Cerebellar nuclear complex (tissue), 1 donor: Measurements from ENCODE around the gene CENPN.

ENCODE experiments used
- DNase-seq, 2 experiments: peaks; one replicate each; lab custom pipeline; 2025; lab: John Stamatoyannopoulos, UW

Gene CENPN

DNA sequence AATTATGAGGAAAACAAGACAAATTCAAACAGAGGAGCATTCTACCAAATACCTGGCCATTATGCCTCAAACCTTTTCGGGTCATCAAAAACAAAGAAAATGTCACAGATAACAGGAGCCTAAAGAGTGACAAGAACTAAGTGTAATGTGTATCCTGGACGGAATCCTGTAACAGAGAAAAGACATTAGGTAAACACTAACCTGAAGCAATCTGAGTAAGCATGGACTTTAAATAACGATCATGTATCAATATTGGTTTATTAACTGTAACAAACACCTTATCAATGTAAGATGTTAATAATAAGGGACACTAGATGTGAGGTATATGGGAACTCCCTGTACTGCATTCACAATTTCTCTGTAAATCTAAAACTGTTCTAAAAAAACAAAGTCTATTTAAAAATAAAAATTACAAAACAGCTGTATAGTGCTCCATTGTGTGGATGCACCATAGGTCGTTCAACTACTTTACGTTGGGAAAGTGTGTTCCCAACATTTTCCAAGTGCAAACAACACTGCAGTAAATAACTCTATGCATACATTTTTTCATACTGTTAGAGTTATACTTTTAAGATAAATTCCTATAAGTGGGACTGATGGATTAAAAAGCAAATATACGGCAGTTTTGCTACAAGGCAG, 15.1 kb upstream of the CENPN start:
- no peak for DNase-seq

DNA sequence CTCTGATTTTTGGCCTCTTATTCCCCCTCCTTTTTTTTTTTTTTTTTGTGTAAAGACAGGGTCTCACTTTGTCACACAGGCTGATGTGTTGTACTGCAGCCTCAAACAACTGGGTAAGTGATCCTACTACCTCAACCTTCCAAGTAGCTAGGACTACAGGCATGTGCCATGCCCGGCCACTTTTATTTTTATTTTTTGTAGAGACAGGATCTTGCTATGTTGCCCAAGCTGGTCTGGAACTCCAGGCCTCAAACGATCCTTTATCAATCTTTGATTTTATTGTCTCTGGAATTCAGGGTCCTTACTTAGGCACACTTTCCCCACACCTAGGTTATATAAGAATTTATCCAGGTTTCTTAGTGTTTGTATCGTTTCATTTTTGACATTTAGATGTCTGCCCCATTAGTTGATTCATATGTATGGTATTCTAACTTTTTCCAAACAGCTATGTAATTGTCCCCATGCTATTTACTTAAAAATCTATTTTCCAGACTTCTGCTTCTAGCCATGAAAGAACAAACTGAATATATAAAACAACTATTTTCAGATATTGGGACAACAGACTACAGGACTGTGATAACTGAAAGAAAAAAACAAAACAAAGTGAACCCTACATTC, 14.2 kb upstream of the CENPN start:
- DNase-seq: no peak

DNA sequence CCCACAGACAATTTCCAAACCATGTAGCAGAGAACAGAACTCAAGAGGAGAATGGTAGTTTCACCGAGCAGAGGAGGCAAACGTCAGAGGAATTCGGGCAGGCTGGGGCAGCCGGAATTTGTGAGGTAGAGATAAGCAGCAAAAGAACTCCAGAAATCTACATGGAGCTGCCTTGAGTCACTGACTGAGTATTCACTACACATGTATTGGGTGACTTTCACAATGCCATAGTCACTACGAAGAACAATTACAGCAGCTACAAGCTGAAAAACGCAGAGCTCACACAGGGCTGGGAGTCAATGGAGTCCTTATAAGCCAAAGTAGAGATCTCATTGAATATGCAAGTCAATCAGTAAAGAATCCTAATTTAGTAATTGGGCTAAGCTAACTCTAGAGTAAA, 13.7 kb upstream of the CENPN start:
- DNase-seq: no peak

DNA sequence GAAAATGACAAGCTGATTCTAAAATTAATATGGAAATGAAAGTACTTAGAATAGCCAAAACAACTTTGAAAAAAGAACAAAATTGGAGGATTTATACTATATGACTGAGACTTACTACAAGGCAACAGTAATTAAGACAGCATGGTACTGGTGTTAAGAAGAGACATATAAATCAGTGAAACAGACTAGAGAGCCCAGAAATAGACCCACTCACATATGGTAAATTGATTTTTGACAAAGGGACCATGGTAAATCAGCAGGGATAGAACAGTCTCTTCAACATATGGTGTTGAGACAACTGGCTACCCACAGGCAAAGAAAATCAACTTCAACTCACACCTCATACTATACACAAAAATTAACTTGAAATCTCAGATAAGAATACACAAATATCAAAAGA, 13.2 kb upstream of the CENPN start:
- no peak for DNase-seq

DNA sequence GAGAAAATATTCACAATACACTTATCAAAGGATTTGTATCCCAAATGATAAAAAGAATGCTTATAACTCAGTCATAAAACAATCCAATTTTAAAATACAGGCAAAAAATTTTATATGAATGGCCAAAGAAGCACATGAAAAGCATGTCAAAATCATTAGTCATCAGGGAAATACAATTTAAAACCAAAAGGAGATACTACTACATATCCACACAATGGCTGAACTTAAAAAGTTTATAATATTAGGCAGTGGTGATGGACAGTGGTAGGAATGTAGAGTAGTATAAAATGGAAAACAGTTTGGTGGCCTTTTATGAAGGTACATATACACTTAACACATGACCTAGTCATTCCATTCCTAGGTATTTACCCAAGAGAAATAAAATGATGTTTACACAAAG, 12.6 kb upstream of the CENPN start:
- DNase-seq: no peak

DNA sequence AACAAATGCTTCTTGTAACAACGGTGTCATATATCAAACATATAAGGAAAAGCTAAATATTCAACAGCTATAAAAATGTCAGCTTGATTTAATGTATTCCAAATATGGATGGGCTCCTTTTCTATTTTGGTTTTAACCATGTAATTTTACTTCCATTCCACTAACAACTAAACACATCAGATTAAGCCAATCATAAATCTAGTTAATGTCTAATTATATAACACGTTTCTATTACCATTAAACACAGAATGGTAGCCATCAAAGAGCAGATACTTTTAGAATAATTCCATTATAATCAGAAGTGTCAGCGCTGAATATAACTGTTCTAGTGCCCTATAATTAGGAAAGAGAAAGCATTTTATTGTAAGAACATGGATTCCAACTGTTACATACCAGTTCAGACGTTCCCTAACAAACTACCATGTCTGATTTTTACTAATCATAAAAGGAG, 10.3 kb upstream of the CENPN start:
- no peak for DNase-seq

DNA sequence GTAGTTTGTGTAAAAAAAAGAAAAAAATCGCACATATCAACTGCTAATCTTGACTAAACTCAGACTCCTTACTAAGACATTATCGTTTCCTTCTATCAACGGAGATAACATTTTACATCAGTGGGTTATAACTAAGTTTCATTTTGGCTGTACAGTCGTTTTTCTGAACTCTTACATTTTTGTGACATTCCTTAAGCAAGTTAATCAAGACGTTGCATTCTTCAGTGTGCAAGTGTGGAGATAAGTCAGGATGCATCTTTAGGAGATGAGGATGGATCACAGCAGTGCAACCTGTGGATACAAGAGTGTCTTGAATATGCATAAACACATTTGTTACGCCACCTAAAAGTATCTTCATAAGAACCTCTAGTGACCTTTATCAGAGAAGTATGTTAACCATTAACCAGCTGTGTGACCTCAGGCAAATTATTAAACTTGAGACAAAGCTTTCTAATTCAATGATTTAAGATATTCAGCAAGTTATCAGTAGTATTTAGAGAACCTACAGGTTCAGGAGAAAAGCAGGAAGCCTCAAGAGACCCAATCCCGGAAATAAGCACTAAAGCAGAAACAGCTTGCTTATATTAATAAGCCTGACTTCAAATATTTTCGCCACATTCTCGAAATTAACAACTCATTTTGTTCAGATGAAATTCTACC, 9.7 kb upstream of the CENPN start:
- DNase-seq: no peak

DNA sequence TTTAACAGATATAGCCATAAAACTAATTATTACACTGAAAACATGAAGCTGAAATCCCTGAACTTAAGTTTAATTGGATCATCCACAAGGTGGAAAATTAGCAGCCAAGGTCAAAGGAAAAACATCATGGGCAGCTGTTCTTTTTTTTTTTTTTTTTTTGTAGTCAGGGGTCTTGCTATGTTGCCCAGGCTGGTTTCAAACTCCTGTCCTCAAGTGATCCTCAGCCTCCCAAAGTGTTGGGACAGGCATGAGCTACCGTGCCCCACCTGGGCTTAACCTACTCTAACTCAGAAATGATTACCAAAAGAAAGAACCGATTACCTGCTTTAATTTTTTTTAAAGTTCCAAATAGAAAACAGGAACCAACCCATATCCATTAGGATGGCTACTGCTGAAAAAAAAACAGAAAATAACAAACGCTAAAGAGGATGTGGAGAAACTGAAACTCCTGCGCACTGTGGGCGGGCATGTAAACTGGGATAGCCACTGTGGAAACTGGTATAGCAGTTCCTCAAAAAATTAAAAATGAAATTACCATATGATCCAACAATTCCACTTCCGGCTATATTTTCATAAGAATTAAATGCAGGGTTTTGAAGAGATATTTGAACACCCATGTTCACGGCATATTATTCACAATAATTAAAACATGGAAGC, 8.9 kb upstream of the CENPN start:
- DNase-seq: no peak

DNA sequence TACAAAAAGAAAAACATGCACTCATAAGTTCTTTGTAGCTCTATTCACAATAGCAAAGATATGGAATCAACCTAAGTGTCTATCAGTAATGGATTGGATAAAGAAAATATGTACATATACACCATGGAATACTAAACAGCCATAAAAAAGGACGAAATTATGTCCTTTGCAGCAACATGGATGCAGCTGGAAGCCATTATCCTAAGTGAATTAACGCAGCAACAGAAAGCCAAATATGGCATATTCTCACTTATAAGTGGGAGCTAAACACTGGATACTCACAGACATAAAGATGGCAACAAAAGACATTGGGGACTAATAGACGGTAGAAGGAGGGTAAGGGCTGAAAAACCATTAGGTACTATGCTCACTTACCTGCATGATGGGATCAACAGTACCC, 6.1 kb upstream of the CENPN start:
- DNase-seq: no peak

DNA sequence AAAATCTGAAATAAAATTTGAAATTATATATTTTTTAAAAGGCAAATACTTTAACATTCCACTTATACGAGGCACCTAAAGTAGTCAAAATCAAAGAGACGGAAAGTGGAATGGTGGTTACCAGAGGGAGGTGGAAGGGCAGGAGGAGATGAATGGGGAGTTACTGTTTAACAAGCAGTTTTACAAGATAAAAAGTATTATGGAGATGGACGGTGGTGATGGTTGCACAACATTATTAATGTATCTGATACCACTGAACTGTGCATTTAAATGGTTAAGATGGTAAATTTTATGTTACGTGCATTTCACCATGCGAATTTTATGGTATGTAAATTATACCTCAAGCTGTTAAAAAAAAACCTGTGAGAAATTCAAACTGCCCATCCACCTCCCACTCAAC, 5.7 kb upstream of the CENPN start:
- no peak for DNase-seq

DNA sequence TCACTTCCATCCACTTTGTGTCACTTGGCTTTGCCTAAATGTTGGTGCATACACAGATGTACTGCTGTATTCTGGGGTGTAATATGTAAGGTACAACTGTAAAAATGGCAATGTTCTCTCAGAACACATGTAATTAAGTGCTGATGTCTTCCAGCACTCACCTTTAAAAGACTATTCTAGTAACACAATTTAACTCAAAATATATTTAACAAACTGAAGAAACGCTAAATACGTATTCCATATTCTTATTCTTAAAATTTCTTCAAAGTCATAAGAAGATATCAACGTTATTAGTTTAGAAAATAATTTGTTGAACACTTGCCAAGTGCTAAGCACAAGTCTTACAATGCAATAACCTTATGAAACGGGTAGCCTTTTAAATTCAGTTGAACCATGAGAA, 4.0 kb upstream of the CENPN start:
- DNase-seq: no peak

DNA sequence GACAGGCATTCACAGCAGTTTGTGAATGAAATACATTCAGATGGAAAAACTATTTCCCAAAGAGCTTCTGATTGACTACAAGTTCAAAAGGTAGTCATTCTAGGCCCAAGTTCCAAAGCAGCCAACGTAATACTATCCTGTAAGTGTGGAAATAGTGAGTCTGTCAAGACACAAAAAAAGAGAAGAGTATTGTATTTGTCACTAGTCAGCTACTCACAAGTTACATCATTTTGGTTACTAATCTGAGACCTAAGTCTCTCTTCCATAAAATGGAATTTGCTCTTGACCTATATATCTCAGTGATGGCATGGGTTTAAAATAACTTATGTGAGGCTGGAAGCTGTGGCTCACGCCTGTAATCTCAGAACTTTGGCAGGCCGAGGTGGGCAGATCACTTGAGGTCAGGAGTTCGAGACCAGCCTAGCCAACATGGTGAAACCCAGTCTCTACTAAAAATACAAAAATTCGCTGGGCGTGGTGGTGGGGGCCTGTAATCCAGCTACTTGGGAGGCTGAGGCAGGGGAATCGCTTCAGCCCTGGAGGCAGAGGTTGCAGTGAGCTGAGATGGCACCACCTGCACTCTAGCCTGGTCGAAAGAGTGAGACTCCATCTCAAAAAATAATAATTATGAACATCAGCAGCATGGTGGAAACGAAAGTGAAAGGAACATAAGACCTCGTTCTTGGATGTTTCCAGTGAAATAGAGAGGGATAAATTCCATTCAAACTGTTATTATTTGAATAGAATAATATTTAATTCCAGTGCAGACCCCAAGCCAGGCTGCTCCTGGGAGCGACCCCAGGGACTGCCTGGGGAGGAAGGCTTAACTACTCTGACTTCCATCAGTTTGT, 3.2 kb upstream of the CENPN start:
- DNase-seq: no peak

DNA sequence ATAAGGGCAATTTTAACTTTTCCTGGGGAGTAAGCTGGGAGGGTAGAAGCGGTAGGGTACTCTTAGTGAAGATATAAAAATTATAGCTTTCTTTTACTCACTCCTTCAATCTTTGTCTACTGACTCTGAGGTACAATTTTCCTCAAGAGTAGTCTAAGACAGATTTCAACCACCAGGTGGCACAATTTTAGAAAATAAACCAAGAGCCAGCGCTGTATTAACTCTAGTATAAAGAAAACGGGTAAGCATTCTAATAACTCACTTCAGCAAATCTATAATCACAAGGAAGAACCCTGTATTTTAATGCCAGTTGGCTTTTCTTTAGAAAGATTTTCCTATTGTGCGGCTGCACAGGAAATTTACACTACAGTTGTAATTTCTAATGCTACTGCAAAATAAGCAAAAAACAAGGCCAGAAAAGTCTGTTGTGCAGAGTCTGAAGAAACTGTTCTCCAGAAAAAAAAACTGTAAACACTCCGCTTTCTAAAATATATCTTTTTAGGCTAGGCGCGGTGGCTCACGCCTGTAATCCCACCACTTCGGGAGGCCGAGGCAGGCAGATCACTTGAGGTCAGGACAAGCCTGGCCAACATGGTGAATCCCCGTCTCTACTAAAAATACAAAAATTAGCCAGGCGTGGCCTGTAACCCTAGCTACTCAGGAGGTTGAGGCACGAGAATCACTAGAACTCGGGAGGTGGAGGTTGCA, 2.2 kb upstream of the CENPN start:
- DNase-seq: no peak

DNA sequence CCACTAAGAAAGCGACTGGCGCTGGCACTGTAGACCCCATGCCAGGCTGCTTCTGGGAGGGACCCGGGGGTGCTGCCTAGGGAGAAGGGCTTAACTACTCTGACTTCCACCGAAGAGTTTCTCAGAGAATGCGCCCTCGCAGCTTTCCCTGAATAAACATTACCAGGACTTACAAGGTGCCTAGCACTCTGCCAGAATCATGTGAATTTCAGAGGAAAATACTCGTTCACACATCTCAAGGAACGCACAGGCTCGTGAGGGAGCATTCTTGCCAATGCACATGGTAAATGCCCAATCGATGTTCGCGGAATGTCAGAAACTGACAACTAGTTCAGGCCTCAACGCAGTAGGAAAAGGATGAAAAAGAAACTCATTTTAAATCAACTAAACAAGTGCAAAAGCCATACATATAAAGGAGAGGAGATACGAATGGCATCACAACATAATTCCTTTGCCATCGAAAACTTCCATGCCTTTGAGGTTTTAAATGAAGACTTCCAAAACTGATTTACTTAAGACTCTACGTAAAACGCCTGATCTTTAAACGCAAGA, 1.3 kb upstream of the CENPN start:
- no peak for DNase-seq

DNA sequence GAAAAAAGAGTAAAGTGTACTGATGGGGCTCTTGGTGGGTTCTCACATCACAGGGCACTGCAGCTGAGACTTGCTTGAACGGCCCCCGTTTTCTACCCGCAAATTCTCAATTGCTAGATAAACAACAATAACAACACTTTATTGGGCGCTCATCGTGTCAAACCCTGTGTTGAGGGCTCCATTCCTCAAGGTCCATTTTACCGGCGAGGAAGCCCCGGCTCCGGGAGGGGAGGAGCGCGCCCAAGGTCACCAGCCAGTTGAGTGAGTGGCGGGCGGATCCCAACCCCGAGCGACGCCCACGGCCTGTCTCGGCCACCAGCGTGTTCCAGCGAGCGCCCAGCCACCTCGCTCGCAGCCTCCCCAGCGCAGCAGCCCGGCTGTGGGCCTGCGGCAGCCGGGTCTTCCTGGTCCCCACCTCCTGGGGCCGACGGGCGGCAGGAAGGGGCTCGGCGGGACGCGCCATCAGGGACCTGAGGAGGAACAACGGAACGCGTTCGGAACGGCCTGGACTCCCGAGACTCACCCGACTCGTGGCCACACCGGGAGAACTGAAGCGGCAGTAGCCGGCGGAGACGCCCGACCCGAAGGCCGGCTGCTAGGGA, 702 bp upstream of the CENPN start:
- no peak for DNase-seq

DNA sequence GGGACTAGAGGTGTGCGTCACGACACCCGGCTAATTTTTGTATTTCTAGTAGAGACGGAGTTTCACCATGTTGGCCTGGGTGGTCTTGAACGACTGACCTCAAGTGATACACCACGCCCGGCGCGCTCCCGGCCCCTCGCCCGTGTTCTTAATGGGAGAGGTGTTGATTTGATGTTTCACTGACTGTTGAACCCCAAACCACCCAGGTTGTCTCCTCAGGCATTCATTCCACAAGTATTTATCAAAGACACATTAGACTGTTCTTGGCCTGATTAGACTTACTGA, 1.4 kb downstream of the CENPN start:
- no peak for DNase-seq

DNA sequence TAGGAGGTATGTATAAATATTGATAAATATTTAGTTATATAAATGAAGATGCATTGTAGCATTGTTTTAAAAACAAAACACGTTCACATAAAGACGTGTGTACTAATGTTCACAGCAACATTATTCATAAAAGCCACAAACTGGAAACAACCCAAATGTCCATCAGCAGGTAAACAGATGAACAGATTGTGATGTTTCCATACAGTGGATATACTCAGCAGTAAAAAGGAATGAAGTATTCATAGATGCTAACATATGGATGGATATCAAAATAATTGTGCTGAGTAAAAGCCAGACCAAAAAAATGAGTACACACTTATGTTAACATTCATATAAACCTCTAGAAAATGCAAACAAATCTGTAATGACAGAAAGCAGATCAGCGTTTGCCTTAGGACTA, 6.0 kb downstream of the CENPN start:
- no peak for DNase-seq

DNA sequence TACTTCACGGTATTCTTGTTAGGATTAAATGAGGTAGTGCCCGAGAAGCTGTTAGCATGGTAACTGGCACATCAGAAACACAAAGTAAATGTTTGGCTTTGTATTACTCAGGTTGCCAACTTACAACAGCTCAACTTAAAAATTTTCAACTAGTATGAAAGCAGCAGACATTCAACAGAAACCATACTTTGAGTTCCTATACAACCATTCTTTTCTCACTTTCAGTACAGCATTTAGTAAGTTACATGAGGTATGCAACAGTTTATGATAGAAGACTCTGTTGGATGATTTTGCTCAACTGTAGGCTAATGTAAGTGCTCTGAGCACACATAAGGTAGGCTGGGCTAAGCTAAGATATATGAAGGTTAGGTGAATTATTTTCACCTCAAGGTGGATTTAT, 7.7 kb downstream of the CENPN start:
- no peak for DNase-seq

DNA sequence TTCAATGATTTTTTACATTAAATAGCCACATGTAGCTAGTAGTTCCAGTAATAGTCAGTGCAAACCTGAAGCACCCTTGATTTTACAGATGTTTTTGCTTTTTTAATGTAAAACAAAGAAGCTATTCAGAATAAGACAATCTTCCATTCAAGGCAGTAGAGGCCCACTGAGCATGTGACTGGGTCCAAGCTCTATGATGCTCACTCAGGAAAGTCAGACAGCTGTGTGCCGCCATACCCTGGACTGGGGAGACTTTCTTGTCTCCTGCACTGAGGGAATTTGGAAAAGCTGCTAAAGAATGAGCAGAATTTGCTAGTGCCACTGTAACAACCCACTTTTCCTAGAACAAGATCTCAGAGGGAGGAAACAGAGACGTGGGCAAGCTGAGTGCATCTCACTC, 11.5 kb downstream of the CENPN start:
- DNase-seq: no peak

DNA sequence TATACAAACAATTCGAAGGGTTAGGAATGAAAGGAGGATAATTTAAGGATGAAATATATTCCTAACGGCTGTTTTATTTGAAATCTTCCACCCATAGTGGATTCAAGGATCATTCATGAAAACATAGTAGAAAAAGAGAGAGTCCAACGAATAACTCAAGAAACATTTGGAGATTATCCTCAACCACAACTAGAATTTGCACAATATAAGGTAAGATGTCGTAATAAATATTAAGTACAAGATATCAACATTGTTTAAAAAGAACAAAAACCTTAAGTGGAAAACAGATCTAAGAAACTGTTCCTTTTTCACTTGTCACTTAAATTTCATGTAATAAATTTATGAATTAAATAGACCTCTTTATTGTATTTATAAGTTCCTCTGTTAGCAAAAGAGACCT, 19.4 kb downstream of the CENPN start:
- DNase-seq: no peak
